Measurements from ENCODE around the gene B4GALT7.

GRCh38 chr5:177606071-177607051, 6.4 kb downstream of the B4GALT7 start:
- TF ChIP-seq POLR2AphosphoS5 (IDR thresholded peaks at IDR 0.05) (no peak), EP300 (conservative IDR thresholded peaks at IDR 0.05; ENCODE audit: poor library complexity, severe bottlenecking) (no peak), CTCF (IDR thresholded peaks at IDR 0.05; ENCODE audit: poor library complexity, severe bottlenecking) (no peak), SMC3 (conservative IDR thresholded peaks at IDR 0.05; ENCODE audit: poor library complexity) (no peak), REST (IDR thresholded peaks at IDR 0.05; ENCODE audit: borderline replicate concordance) (no peak), EZH2 (IDR thresholded peaks at IDR 0.05; ENCODE audit: borderline replicate concordance, insufficient read depth, low read length, poor library complexity, severe bottlenecking) (no peak), TAF1 (IDR thresholded peaks at IDR 0.05; ENCODE audit: low read depth) (no peak), RAD21 (conservative IDR thresholded peaks at IDR 0.05) (no peak), MXI1 (conservative IDR thresholded peaks at IDR 0.05; ENCODE audit: poor library complexity, severe bottlenecking) (no peak)
